ENCODE data around the gene HS6ST3.
A peak's percentile ranks its signal among the peaks of the same experiment; 100 is the strongest.

DNA sequence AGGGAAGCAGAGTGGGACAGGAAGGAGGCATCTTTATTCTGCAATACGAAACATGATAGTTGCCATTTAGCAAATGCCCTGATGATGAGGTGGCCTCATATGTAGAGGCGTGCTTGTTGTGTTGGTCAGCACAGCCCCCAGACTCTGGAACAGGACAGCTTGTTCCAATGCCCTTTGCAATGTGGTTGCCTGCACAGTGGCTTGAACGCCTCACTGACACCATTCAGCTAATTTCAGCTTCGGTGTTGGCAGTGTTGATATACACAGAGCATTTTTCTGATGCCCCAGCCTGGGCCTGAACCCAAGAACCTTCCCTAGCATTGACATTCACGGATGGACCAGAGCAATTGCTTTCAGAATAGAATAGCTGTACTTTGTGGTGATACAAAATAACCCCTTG lies 133.3 kb downstream of the HS6ST3 start:
- TF ChIP-seq, protein P1, sequence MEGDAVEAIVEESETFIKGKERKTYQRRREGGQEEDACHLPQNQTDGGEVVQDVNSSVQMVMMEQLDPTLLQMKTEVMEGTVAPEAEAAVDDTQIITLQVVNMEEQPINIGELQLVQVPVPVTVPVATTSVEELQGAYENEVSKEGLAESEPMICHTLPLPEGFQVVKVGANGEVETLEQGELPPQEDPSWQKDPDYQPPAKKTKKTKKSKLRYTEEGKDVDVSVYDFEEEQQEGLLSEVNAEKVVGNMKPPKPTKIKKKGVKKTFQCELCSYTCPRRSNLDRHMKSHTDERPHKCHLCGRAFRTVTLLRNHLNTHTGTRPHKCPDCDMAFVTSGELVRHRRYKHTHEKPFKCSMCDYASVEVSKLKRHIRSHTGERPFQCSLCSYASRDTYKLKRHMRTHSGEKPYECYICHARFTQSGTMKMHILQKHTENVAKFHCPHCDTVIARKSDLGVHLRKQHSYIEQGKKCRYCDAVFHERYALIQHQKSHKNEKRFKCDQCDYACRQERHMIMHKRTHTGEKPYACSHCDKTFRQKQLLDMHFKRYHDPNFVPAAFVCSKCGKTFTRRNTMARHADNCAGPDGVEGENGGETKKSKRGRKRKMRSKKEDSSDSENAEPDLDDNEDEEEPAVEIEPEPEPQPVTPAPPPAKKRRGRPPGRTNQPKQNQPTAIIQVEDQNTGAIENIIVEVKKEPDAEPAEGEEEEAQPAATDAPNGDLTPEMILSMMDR (IDR thresholded peaks at IDR 0.05), result no peak
- TF ChIP-seq POLR2A (IDR thresholded peaks at IDR 0.05), result no peak
- peak in 1 of 3 donors; percentile 22 for TF ChIP-seq POLR2AphosphoS5 (IDR thresholded peaks at IDR 0.05)

Measured in transverse colon (tissue), 4 donors.